ENCODE results near the gene CAPNS1. TPM values are rescaled to one million over a fixed set of nuclear protein-coding genes. Genes with fewer than 3 reads are reported as not detected.

CAPNS1 gene
- total RNA-seq, 1 donor from 2014 or later = 478 TPM

DNA sequence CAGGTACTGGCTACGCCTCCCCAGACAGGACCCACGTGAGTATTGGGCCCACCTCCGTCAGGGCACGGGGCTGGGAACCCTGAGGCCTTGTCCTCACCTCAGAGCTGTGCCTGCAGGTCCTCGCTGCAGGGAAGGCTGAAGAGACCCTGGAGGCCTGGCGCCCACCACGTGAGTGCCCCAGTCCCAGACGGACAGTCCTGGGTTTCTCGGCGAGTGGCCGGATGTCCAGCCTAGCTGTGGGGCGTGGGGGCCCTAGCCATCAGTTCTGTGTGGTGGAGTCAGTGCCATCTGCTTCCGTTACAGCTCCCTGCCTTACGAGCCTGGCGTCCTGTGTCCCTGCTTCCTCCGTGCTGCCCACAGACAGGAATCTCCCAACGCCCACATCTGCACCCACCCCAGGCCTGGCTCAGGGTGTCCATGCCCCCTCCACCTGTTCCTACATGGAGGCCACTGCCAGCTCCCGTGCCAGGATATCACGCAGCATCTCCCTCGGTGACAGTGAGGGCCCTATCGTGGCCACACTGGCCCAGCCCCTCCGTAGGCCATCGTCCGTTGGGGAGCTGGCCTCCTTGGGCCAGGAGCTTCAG, 36.7 kb upstream of the CAPNS1 start:
- Mint-ChIP-seq H3K27me3 (ENCODE audit: unreplicated experiment) (peaks cover 5% of the 10 kb centered on the region), H3K27ac (ENCODE audit: unreplicated experiment) (no peak overlapping the region), H3K9me3 (ENCODE audit: unreplicated experiment) (peaks cover 5% of the 10 kb centered on the region), H3K4me1 (ENCODE audit: low read depth, unreplicated experiment) (no peaks in the 10 kb centered on the region), H3K36me3 (ENCODE audit: unreplicated experiment) (no peaks in the 10 kb centered on the region), H3K4me3 (ENCODE audit: unreplicated experiment) (no peak overlapping the region)
- DNase-seq = no peak
- TF ChIP-seq, protein P1, sequence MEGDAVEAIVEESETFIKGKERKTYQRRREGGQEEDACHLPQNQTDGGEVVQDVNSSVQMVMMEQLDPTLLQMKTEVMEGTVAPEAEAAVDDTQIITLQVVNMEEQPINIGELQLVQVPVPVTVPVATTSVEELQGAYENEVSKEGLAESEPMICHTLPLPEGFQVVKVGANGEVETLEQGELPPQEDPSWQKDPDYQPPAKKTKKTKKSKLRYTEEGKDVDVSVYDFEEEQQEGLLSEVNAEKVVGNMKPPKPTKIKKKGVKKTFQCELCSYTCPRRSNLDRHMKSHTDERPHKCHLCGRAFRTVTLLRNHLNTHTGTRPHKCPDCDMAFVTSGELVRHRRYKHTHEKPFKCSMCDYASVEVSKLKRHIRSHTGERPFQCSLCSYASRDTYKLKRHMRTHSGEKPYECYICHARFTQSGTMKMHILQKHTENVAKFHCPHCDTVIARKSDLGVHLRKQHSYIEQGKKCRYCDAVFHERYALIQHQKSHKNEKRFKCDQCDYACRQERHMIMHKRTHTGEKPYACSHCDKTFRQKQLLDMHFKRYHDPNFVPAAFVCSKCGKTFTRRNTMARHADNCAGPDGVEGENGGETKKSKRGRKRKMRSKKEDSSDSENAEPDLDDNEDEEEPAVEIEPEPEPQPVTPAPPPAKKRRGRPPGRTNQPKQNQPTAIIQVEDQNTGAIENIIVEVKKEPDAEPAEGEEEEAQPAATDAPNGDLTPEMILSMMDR (IDR thresholded peaks at IDR 0.05; ENCODE audit: partially characterized antibody, unreplicated experiment) = no peak

DNA sequence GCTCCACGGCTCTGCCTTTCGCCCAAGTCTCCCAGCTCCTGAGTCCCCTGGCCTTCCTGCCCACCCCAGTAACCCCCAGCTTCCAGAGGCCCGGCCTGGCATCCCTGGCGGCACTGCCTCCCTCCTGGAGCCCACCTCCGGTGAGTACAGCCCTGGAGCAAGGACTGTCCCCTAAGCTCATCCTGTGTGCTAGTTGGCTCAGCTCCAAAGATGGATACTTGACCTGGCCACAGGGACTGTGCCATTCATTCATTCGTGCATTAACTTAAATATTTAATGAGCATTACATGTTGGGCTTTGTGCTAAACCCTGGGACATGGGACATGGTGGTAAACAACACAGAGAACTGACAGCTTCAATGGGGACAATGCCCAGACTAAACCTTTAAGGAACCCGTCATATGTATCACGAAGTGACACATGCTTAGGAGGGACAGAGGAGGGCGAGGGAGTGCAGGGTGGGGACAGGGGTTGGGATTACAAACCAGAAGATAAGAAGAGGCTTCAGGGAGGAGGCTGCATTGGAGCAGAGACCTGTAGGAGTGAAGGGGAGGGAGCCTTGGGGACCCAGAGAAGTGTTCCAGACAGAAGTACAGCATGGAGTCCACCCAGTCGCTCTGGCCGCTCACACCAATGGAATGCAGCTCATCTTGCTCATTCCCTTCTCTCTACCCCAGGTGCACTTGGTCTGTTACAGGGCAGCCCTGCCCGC, 35.9 kb upstream of the CAPNS1 start:
- DNase-seq = no peak
- TF ChIP-seq, protein P1 (IDR thresholded peaks at IDR 0.05; ENCODE audit: partially characterized antibody, unreplicated experiment) = no peak
- H3K27ac Mint-ChIP-seq (ENCODE audit: unreplicated experiment) = no peak overlapping the region
- no peaks in the 10 kb centered on the region for H3K4me1 Mint-ChIP-seq (ENCODE audit: low read depth, unreplicated experiment)
- H3K27me3 Mint-ChIP-seq (ENCODE audit: unreplicated experiment) = peaks cover 5% of the 10 kb centered on the region
- H3K9me3 Mint-ChIP-seq (ENCODE audit: unreplicated experiment) = peaks cover 5% of the 10 kb centered on the region
- H3K4me3 Mint-ChIP-seq (ENCODE audit: unreplicated experiment) = no peak overlapping the region
- H3K36me3 Mint-ChIP-seq (ENCODE audit: unreplicated experiment) = no peaks in the 10 kb centered on the region

DNA sequence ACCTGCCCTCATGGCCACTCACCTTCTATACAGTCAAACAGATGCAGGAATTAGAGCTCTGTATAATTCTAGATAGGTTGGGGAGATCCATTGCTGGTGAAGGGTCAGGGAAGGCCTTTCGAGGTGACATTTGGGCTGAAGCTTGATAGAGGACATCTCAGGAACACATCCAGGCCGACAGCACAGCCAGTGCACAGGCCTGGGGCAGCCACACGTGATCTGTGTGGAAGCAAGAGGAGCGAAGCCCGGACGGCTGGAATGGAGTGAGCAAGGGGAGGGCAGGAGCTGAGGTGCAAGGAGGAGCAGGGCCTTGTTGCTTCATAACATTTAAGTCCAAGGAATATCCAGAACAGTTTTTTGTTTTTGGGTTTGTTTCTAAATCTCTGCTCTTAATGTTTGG, 33.4 kb upstream of the CAPNS1 start:
- Mint-ChIP-seq H3K36me3 (ENCODE audit: unreplicated experiment) (no peaks in the 10 kb centered on the region), H3K4me1 (ENCODE audit: low read depth, unreplicated experiment) (peaks cover 4% of the 10 kb centered on the region), H3K27me3 (ENCODE audit: unreplicated experiment) (peaks cover 5% of the 10 kb centered on the region), H3K27ac (ENCODE audit: unreplicated experiment) (peak overlapping the region; percentile 31), H3K4me3 (ENCODE audit: unreplicated experiment) (no peak overlapping the region), H3K9me3 (ENCODE audit: unreplicated experiment) (peaks cover 5% of the 10 kb centered on the region)
- DNase-seq = no peak
- TF ChIP-seq, protein P1 (IDR thresholded peaks at IDR 0.05; ENCODE audit: partially characterized antibody, unreplicated experiment) = no peak

DNA sequence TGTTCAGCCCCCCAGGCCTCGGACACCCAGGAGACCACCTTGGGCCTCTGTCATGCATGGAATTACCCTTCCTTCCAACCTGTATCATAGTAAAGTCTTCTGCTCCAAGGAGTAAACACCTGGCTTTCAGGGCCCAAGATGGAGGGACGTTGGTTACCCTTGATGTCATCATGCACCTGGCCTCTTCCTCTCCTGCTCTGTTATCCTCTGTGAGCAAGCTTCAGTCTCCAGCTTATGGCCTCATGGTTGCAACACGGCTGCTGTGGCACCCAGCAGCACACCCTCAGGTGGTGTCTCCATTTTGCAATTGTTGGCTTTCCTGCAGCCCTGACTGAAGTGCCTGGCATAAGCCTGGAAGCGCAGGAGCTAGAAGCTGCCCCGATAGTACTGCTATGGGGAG, 32.9 kb upstream of the CAPNS1 start:
- Mint-ChIP-seq H3K36me3 (ENCODE audit: unreplicated experiment) (no peaks in the 10 kb centered on the region), H3K4me3 (ENCODE audit: unreplicated experiment) (no peak overlapping the region), H3K4me1 (ENCODE audit: low read depth, unreplicated experiment) (peaks cover 6% of the 10 kb centered on the region), H3K27ac (ENCODE audit: unreplicated experiment) (no peak overlapping the region), H3K9me3 (ENCODE audit: unreplicated experiment) (peaks cover 7% of the 10 kb centered on the region), H3K27me3 (ENCODE audit: unreplicated experiment) (peaks cover 5% of the 10 kb centered on the region)
- TF ChIP-seq, protein P1 (IDR thresholded peaks at IDR 0.05; ENCODE audit: partially characterized antibody, unreplicated experiment) = no peak
- no peak for DNase-seq

DNA sequence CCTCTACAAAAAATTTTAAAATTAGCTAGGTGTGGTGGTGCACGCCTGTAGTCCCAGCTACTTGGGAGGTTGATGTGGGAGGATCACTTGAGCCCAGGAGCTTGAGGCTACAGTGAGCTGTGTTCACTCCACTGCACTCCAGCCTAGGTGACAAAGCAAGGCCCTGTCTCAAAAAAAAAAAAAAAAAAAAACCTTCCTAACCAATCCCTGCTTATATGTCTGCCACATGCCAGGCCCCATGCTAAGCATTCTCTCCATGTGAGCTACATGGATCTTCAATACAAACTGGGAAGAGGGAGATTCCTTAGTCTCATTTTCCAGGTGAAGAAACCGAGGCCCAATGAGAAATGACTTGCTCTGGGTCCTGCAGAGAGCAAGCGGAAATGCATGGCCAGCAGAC, 31.2 kb upstream of the CAPNS1 start:
- no peaks in the 10 kb centered on the region for H3K36me3 Mint-ChIP-seq (ENCODE audit: unreplicated experiment)
- TF ChIP-seq, protein P1 (IDR thresholded peaks at IDR 0.05; ENCODE audit: partially characterized antibody, unreplicated experiment) = no peak
- H3K27me3 Mint-ChIP-seq (ENCODE audit: unreplicated experiment) = peaks cover 7% of the 10 kb centered on the region
- H3K27ac Mint-ChIP-seq (ENCODE audit: unreplicated experiment) = no peak overlapping the region
- peaks cover 14% of the 10 kb centered on the region for H3K4me1 Mint-ChIP-seq (ENCODE audit: low read depth, unreplicated experiment)
- no peak for DNase-seq
- H3K9me3 Mint-ChIP-seq (ENCODE audit: unreplicated experiment) = peaks cover 7% of the 10 kb centered on the region
- no peak overlapping the region for H3K4me3 Mint-ChIP-seq (ENCODE audit: unreplicated experiment)
